Right ventricle myocardium inferior (tissue), 1 donor: ENCODE measurements around the gene SFSWAP. TPM values are rescaled to one million over a fixed set of nuclear protein-coding genes. Genes with fewer than 3 reads are reported as not detected.
"Not testable (repeated sequence)": the region's sequence is repeated elsewhere in the genome, so short reads cannot be mapped to it uniquely, and the experiment has no call there.

Experiments
- ATAC-seq: fragments of 200-7000 bp; cut with Tn5 transposase; one replicate; pipeline ENCODE4 v1.9.1; 2020; ENCODE audit warnings: mild to moderate bottlenecking, moderate library complexity
- DNase-seq: peaks from one replicate; pipeline ENCODE4 v3.0.0; 2021; ENCODE audit errors: missing footprints
- intact Hi-C: fragments of 100-400 bp; cut with DNase I; formaldehyde crosslinking; loops from one replicate; pipeline ENCODE4 v1.11.0; 2022
- total RNA-seq: library from RNA; stranded (reverse); fragmentation: NEBNext Ultra II Directional; extraction: Animal tissue kit (Norgen Biotek cat#: 25700); gene quantifications from one replicate; pipeline ENCODE4 v1.2.1, GENCODE V29; 2021
- donor health status: DM: no; HTN: yes; CAD: no; lungs with severe emphysema.

SFSWAP gene
- total RNA-seq, 1 donor from 2014 or later, result 19.4 TPM

DNA sequence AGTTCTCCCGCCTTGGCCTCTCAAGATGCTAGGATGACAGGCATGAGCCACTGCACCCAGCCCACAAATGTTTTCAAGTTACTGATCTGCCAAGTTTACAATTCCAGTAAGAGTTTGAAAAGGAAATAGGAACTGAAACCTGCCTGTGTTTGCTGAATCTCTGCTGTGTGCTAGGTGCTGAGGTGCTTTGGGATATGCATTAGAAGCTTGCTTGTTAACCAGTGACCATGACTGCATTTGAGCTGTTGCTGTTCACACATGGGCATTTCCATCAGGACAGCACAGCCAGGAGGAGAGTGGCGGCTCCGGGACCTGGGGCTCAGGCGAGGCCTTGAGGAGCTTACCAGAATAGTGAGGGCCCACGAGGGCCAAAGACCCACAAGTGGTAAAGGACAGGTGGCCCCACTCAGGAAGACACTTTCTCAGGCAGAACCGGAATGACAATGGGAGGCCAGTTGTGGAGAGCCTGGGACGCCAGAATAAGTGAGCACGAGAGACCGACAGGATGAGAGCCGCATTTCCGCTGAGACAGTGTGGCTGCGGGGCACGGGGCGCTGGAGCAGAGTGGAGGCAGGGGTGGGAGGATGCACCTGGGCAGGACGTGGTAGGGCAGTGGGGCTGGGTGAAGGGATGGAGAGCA is 62.8 kb downstream of the SFSWAP start:
- no peak for ATAC-seq
- intact Hi-C loops, result no loop called here
- DNase-seq, result no peak

GRCh38 chr12:131774576-131775391 is 63.9 kb downstream of the SFSWAP start:
- DNase-seq (no peak), ATAC-seq (no peak)
- intact Hi-C loops, result no loop called here

DNA sequence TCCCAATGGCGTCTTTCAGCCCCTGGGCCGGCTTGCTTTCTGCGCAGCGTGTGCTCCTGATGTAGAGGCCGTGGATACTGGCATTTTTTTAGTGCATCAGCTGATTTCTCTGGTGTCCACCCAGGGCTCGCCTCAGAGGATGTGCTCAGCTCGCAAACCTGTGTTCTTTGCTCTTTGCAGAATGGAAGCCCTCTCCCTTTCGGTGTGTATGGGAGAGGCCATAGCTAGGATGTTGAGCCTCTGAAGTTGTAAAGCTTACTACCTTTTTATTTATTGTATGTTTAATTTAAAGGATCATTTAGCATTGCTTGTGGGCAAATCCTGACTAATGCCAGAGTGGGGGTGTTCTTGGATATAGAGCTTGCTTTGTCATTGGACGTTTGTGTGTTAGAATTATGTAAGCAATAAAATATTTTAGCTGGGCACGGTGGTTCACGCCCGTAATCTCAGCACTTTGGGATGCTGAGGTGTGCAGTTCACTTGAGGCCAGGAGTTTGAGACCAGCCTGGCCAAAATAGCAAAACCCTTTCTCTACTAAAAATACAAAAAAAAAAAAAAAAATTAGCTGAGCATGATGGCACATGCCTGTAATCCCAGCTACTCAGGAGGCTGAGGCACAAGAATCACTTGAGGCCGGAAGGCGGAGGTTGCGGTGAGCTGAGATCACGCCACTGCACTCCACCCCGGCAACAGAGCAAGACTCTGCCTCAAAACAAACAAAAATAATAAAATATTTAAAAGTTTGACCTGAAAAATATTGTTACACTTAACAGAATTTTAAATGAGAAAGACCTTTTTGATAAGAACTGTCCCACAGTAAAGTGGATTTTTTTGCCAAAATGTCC is 64.7 kb downstream of the SFSWAP start:
- intact Hi-C loops, result no loop called here
- no peak for DNase-seq
- no peak for ATAC-seq

- DNase-seq, result no peak
- ATAC-seq, result no peak
- intact Hi-C loops, result no loop called here
Measured at GRCh38 chr12:131776237-131776889, 65.5 kb downstream of the SFSWAP start.

GRCh38 chr12:131777269-131777668 is 66.4 kb downstream of the SFSWAP start:
- DNase-seq, ATAC-seq, intact Hi-C loops: not testable (repeated sequence)

DNA sequence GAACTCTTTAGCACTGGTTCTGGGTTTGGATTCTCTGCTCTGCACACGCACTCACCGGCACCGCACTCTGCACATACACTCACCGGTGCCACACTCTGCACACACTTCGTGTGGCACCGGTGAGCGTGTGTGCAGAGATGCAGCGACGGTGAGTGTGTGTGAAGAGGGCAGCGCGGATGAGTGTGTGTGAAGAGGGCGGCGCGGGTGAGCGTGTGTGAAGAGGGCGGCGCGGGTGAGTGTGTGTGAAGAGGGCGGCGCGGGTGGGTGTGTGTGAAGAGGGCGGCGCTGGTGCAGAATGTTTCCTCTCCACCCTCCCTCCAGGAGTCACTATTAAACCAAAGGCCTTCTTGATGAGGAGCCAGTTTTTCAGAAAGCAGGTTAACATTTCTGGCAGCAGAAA is 68.1 kb downstream of the SFSWAP start:
- intact Hi-C loops, result no loop called here
- DNase-seq, result no peak
- ATAC-seq, result peak; percentile 20

DNA sequence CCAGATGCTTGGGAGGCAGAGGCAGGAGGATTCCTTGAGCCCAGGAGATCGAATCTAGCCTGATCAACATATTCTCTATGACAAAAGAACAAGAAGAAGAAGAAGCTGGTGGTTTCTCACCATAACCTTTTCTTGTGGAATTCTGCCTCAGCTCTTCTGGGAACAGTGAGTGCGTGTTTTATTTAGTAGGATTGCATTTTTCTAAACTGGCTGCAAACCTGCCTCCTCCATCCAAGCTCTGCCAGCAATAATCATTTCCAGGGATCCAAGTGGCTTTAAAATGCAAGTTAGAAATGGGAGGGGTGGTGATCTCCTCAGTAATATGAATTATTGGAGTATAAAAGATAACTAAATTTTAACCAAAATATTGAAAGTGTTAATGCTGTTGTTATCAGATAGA is 71.2 kb downstream of the SFSWAP start:
- DNase-seq, result no peak
- intact Hi-C loops, result no loop called here
- ATAC-seq, result no peak

GRCh38 chr12:131783915-131784541 is 73.1 kb downstream of the SFSWAP start:
- intact Hi-C loops, result no loop called here
- DNase-seq, result no peak
- no peak for ATAC-seq

DNA sequence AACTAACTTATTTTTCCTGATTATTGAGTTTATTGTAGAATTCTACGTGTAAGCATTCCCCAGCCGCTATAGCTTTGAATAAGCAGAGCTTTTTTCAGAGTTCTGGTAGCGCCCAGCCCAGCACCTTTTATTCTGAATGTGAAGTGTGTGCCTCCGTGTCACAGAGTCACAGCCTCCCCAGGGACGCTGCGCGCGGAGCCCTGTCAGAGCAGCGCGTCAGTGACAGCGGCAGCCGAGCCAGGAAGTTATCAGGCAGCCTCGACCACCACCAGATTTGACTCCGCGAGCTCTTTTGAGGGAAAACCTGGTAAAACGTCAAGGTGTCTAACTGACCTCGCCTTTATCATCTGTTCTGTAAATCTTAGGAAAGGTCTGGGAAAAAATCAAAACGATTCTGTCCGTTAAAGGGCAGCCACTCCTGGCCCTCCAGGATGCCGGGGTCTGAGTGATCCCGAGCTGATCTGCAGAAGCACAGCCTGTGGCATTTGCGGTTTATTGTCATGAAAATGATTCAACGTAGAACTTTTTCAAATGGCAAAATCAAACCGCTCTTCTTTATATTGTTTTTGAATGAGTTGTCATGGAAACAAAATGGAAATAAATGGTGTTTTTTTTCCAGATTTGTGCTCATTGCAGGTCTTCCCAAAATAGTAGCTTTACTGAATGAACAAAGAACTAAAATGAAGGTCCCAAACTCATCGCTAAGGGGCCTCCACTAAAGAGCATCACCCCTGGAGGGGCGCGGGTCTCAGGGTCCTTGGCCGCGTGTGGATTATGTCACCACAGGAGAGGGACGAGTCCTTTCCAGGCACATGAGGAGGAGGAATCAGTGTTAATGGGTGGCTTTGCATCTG is 74.2 kb downstream of the SFSWAP start:
- DNase-seq (no peak), ATAC-seq (no peak)
- intact Hi-C loops, result no loop called here

DNA sequence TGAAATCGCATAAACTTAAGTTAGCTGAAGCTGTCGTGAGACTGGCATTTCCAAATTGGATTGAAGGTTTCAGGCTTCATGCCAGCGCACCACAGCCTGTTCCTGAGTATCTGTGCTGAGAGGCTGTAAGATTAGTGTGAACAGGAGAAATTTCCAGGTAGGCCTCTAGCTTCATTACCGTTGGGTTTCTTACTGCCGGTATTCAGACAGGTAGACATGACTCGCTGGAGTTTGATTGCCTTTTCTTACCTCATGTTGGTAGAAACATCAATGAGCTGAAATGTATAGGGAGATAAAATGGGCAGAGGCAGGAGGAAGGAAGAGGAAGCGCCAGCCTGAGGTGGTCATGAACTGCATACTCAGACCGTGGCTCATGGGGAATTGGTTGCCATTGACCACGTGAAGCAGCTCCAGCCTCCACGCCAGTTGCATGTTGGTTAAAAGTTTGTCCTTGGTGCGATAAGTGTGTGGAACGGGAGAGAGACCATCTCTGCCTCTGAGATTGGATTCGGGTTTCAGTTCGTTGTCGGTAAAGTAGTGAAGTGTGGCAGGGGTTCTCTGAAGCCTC is 75.0 kb downstream of the SFSWAP start:
- intact Hi-C loops, result no loop called here
- ATAC-seq (no peak), DNase-seq (no peak)

DNA sequence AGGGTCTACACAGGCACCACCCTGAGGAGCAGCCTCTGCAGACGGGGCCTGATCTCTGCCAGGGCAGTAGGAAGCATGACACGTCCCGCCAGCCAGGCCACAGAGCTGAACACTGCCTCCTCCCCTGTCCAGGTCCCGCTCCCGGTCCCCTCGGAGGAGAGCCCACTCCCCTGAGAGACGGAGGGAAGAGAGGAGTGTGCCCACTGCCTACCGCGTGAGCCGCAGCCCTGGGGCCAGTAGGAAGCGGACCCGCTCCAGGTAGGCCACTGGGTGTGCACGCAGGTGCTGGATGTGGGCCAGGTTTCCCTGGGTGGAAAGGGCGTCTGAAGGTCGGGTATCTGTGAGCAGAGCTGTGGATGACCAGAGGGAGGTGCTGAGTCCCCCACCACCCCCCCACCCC is 75.4 kb downstream of the SFSWAP start:
- peak; percentile 26 for ATAC-seq
- intact Hi-C loops, result no loop called here
- DNase-seq, result no peak

GRCh38 chr12:131787143-131787660 is 76.3 kb downstream of the SFSWAP start:
- no peak for ATAC-seq
- DNase-seq, result no peak
- intact Hi-C loops, result no loop called here

DNA sequence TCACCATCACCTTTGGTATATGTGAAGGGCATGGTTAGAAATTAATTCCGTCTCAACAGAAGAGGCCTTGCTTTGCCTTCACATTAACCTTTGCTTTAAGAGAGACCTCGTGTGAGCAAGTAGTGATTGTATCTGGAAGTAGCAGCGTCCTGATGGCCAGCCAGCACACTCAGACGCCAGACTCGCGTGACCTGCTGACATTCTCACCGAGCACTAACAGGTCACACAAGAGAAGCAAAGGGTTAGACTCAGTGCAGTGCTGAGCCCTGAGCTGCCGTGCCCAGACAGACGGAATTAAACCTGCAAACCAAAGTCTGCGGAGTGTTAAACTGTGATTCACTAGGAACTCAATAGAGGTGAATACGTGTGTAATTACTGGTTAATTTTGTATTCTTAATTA is 77.2 kb downstream of the SFSWAP start:
- intact Hi-C loops, result no loop called here
- ATAC-seq (peak; percentile 66), DNase-seq (no peak)

GRCh38 chr12:131789638-131790037 is 78.7 kb downstream of the SFSWAP start:
- ATAC-seq (no peak), DNase-seq (no peak)
- intact Hi-C loops, result no loop called here

DNA sequence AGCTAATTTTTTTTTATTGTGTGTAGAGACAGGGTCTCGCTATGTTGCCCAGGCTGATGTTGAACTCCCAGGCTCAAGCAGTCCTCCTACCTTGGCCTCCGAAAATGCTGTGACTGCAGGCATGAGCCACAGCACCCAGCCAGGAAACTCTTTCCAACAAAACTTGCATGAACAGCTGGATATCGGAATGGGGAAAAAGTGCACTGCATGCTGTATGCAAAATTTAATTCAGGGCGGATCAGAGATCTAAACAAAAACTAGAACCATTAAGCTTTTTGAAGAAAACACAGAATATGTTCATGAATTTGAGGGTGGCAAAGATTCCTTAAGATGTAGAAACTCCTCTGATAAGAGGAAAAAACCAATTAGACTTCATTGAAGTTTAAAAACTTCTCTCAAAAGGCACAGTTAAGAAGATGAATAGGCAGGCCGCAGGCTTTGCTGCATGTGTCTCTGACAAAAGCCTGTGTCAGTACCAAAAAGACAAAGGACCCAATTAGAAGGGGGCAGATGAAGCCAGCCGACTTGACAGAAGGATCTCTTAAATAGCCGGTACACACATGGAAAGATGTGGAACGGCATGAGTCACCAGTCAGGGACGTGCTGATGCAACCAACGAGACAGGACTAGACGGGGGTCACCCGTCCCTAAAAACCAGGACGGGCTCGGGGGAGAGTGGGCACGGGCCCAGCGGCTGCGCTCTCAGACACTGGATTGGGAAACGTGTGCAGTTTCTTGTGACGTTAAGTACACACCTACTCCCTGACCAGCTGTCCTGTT is 82.5 kb downstream of the SFSWAP start:
- no peak for ATAC-seq
- intact Hi-C loops, result no loop called here

GRCh38 chr12:131794061-131794460 is 83.2 kb downstream of the SFSWAP start:
- intact Hi-C loops, result no loop called here

More for the DNA sequence above, 82.5 kb downstream of the SFSWAP start:
- no peak for DNase-seq

More at GRCh38 chr12:131794061-131794460, 83.2 kb downstream of the SFSWAP start:
- no peak for ATAC-seq
- DNase-seq, result no peak
